ENCODE data around the gene PTPRA. TPM values are rescaled to one million over a fixed set of nuclear protein-coding genes. Genes with fewer than 3 reads are reported as not detected.

Gene PTPRA
- total RNA-seq, 2 experiments from 2014 or later, result 33.3 to 47.2 TPM

GRCh38 chr20:2888224-2888955, 15.1 kb downstream of the PTPRA start:
- Histone ChIP-seq H3K4me2 (ENCODE audit: low read length) (no peak overlapping the region), H3K4me1 (ENCODE audit: insufficient read depth, low read length, poor library complexity, severe bottlenecking) (peaks cover 8% of the 10 kb centered on the region), H2AFZ (ENCODE audit: low read length) (no peak overlapping the region), H3K79me2 (ENCODE audit: insufficient read depth, low read depth, low read length) (peaks cover 95% of the 10 kb centered on the region), H3K36me3 (ENCODE audit: insufficient read depth, low read length) (peaks cover 31% of the 10 kb centered on the region), H3K4me3 (ENCODE audit: low read depth, low read length, poor library complexity, severe bottlenecking) (no peak overlapping the region), H3K9me3 (ENCODE audit: low read length) (no peaks in the 10 kb centered on the region), H3K27ac (ENCODE audit: low read depth, low read length, poor library complexity, severe bottlenecking) (no peak overlapping the region), H4K20me1 (ENCODE audit: insufficient read depth, low read length) (0 out of 2 replicates have a peak, but pooled peaks cover 15% of the 10 kb centered on the region), H3K9me2 (ENCODE audit: insufficient read depth, low read length) (no peaks in the 10 kb centered on the region)
- no peak for DNase-seq (ENCODE audit: low spot score)
- intact Hi-C loops (cut with micrococcal nuclease; ENCODE audit: unreplicated experiment), result no loop called here
- ChIA-PET POLR2A (interaction anchor here (1.3 to 1.6 kb wide), 2 partner anchors 10 to 13 kb away, joined by 4 read pairs; no protein-coding TSS in a partner anchor), CTCF (ENCODE audit: unreplicated experiment) (no interaction called here)
- BruUV-seq (replicated peaks), result no TSS peak
- TF ChIP-seq, protein P1, sequence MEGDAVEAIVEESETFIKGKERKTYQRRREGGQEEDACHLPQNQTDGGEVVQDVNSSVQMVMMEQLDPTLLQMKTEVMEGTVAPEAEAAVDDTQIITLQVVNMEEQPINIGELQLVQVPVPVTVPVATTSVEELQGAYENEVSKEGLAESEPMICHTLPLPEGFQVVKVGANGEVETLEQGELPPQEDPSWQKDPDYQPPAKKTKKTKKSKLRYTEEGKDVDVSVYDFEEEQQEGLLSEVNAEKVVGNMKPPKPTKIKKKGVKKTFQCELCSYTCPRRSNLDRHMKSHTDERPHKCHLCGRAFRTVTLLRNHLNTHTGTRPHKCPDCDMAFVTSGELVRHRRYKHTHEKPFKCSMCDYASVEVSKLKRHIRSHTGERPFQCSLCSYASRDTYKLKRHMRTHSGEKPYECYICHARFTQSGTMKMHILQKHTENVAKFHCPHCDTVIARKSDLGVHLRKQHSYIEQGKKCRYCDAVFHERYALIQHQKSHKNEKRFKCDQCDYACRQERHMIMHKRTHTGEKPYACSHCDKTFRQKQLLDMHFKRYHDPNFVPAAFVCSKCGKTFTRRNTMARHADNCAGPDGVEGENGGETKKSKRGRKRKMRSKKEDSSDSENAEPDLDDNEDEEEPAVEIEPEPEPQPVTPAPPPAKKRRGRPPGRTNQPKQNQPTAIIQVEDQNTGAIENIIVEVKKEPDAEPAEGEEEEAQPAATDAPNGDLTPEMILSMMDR (conservative IDR thresholded peaks at IDR 0.05; ENCODE audit: low read length), result no peak
- no peak for TF ChIP-seq EZH2phosphoT487 (IDR thresholded peaks at IDR 0.05; ENCODE audit: borderline replicate concordance, low read depth, low read length)

DNA sequence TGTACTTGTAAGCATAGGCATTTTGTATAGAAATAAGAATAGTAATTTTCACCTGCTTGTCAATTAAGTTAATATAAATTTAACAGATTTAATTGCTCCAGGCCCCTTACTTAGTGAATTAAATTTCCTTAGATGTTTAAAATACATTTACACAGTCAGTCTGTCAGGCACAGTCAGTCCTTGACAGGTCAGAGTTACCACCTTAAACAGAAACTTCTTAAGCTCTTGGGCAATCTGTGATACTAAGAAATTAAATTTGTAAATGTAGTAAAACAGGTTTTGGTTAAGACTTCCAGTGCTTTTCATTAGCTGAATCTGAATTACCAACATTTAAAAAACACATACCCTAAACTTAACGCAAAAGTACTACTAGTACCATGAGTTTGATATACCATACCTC, 15.9 kb downstream of the PTPRA start:
- peaks cover 27% of the 10 kb centered on the region for H3K36me3 ChIP-seq (ENCODE audit: insufficient read depth, low read length)
- H2AFZ ChIP-seq (ENCODE audit: low read length), result no peak overlapping the region
- no peak overlapping the region for H3K27ac ChIP-seq (ENCODE audit: low read depth, low read length, poor library complexity, severe bottlenecking)
- peaks cover 97% of the 10 kb centered on the region for H3K79me2 ChIP-seq (ENCODE audit: insufficient read depth, low read depth, low read length)
- TF ChIP-seq, protein P1 (conservative IDR thresholded peaks at IDR 0.05; ENCODE audit: low read length), result no peak
- no peak for TF ChIP-seq EZH2phosphoT487 (IDR thresholded peaks at IDR 0.05; ENCODE audit: borderline replicate concordance, low read depth, low read length)
- CTCF ChIA-PET (ENCODE audit: unreplicated experiment), result no interaction called here
- peaks cover 4% of the 10 kb centered on the region; the same call in 1 of the 2 replicates for H3K9me3 ChIP-seq (ENCODE audit: low read length)
- H3K9me2 ChIP-seq (ENCODE audit: insufficient read depth, low read length), result no peaks in the 10 kb centered on the region
- POLR2A ChIA-PET, result interaction anchor here (0.6 to 1.6 kb wide), 3 partner anchors 11 to 79 kb away, joined by 4 read pairs; no protein-coding TSS in a partner anchor
- H3K4me3 ChIP-seq (ENCODE audit: low read depth, low read length, poor library complexity, severe bottlenecking), result no peak overlapping the region
- no peak for DNase-seq (ENCODE audit: low spot score)
- intact Hi-C loops (cut with micrococcal nuclease; ENCODE audit: unreplicated experiment), result no loop called here
- no TSS peak for BruUV-seq (replicated peaks)
- no peak overlapping the region for H3K4me2 ChIP-seq (ENCODE audit: low read length)
- H4K20me1 ChIP-seq (ENCODE audit: insufficient read depth, low read length), result 0 out of 2 replicates have a peak, but pooled peaks cover 10% of the 10 kb centered on the region
- peaks cover 2% of the 10 kb centered on the region for H3K4me1 ChIP-seq (ENCODE audit: insufficient read depth, low read length, poor library complexity, severe bottlenecking)

DNA sequence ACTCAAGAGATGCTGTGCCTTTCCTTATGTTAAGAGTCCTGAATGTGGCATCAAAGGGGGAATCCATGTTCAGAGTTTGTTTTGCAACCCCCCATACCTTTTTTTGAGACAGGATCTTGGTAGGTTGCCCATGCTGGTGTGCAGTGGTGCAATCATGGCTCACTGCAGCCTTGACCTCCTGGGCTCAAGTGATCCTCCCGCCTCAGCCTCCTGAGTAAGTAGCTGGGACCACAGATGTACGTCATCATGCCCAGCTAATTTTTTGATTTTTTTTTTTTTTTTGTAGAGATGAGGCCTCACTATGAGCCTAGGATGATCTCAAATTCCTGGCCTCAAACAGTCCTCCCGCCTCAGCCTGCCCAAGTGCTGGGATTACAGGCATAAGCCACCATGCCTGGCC, 16.5 kb downstream of the PTPRA start:
- no peak overlapping the region for H2AFZ ChIP-seq (ENCODE audit: low read length)
- H3K79me2 ChIP-seq (ENCODE audit: insufficient read depth, low read depth, low read length), result peaks cover 95% of the 10 kb centered on the region
- intact Hi-C loops (cut with micrococcal nuclease; ENCODE audit: unreplicated experiment), result no loop called here
- no TSS peak for BruUV-seq (replicated peaks)
- H3K4me1 ChIP-seq (ENCODE audit: insufficient read depth, low read length, poor library complexity, severe bottlenecking), result no peaks in the 10 kb centered on the region
- peaks cover 5% of the 10 kb centered on the region; the same call in 1 of the 2 replicates for H3K9me3 ChIP-seq (ENCODE audit: low read length)
- TF ChIP-seq, protein P1 (conservative IDR thresholded peaks at IDR 0.05; ENCODE audit: low read length), result no peak
- no peak for TF ChIP-seq EZH2phosphoT487 (IDR thresholded peaks at IDR 0.05; ENCODE audit: borderline replicate concordance, low read depth, low read length)
- CTCF ChIA-PET (ENCODE audit: unreplicated experiment), result no interaction called here
- no peak overlapping the region for H3K27ac ChIP-seq (ENCODE audit: low read depth, low read length, poor library complexity, severe bottlenecking)
- 0 out of 2 replicates have a peak, but pooled peaks cover 10% of the 10 kb centered on the region for H4K20me1 ChIP-seq (ENCODE audit: insufficient read depth, low read length)
- no peak overlapping the region for H3K4me3 ChIP-seq (ENCODE audit: low read depth, low read length, poor library complexity, severe bottlenecking)
- POLR2A ChIA-PET, result interaction anchor here (0.6 to 1.6 kb wide), 3 partner anchors 11 to 80 kb away, joined by 3 to 4 read pairs (median 4); no protein-coding TSS in a partner anchor
- no peaks in the 10 kb centered on the region for H3K9me2 ChIP-seq (ENCODE audit: insufficient read depth, low read length)
- no peak for DNase-seq (ENCODE audit: low spot score)
- H3K4me2 ChIP-seq (ENCODE audit: low read length), result no peak overlapping the region
- peaks cover 31% of the 10 kb centered on the region for H3K36me3 ChIP-seq (ENCODE audit: insufficient read depth, low read length)
